GM12872 (cell line): ENCODE data around the gene LMO3.

Experiments used
- TF ChIP-seq, protein P1 (sequence below): IDR thresholded peaks from 3 replicates; pipeline ENCODE4 v1.5.1; 2011; ENCODE audit warnings: low read depth, mild to moderate bottlenecking, low read length, moderate library complexity; ENCODE audit not compliant: insufficient read depth

The LMO3 gene

GRCh38 chr12:16545836-16546235 lies 60.1 kb downstream of the LMO3 start:
- TF ChIP-seq, protein P1, sequence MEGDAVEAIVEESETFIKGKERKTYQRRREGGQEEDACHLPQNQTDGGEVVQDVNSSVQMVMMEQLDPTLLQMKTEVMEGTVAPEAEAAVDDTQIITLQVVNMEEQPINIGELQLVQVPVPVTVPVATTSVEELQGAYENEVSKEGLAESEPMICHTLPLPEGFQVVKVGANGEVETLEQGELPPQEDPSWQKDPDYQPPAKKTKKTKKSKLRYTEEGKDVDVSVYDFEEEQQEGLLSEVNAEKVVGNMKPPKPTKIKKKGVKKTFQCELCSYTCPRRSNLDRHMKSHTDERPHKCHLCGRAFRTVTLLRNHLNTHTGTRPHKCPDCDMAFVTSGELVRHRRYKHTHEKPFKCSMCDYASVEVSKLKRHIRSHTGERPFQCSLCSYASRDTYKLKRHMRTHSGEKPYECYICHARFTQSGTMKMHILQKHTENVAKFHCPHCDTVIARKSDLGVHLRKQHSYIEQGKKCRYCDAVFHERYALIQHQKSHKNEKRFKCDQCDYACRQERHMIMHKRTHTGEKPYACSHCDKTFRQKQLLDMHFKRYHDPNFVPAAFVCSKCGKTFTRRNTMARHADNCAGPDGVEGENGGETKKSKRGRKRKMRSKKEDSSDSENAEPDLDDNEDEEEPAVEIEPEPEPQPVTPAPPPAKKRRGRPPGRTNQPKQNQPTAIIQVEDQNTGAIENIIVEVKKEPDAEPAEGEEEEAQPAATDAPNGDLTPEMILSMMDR, result no peak

DNA sequence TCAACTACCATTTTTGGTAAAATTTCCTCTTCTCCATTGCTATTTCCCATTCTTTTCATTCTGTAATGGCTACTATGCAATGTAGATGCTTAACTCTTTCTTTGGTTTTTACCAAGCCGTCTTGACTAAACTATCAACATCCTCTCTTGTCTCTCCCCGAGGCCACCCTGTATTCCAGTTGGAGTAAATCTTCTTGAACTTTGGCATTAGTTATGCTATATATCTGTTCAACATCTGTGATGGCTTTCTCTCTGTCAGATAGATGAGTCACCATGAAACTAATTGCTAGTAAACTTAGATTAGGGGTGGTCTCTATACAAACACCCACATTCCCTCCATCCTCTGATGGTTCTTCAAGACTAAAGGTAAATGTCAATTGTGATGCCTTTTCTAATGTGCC lies 63.4 kb downstream of the LMO3 start:
- TF ChIP-seq, protein P1, result no peak

GRCh38 chr12:16531621-16532020 lies 74.3 kb downstream of the LMO3 start:
- TF ChIP-seq, protein P1, result no peak

DNA sequence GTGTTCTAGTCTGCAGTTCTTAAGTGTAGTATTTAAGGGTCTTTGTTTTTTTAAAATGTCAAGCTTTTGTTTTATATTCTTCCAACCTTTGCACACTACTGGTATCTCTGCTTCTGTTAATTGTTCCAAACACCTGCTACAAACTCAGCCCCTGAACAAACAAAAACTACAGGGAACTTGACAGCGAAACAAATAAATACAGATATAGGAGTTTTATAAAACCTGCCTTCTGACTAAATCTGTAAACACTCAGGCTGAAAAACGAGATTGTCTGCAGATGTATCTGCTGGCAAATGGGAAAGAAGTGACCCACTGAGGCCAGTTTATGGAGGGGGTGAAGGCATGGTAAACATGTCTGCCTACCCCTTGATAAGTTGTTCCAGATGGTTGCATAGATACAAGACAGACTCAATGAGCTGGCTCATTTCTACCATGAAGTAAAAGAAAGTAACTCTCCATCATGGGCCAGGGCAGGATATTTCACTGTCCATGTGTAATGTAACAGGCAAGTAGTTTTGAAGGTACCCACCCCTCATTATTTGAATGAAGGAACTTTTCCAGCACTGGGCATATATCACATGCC lies 75.6 kb downstream of the LMO3 start:
- TF ChIP-seq, protein P1, result no peak

DNA sequence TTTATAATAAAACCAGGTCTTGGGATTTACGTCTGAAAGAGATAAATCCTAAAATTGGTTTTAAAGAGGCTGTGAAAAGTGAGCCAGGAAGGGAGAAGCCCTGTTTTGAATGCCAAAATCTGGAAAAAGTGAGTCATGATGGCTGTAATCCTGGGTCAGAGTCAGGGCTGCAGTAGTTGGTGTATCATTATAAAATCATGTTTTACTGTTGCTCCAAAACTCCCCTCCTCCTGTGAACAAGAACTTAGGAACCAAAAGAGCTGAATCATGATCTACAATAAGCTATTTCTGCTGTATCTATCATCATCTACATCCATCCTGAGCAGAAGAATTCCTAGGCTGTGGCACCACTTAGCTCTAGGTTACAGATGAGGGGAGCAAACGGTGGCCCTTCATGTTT lies 79.3 kb downstream of the LMO3 start:
- TF ChIP-seq, protein P1, result no peak

- TF ChIP-seq, protein P1, result no peak
Measured at GRCh38 chr12:16524378-16524777, 81.6 kb downstream of the LMO3 start.

GRCh38 chr12:16523951-16524331 lies 82.0 kb downstream of the LMO3 start:
- TF ChIP-seq, protein P1, result no peak

DNA sequence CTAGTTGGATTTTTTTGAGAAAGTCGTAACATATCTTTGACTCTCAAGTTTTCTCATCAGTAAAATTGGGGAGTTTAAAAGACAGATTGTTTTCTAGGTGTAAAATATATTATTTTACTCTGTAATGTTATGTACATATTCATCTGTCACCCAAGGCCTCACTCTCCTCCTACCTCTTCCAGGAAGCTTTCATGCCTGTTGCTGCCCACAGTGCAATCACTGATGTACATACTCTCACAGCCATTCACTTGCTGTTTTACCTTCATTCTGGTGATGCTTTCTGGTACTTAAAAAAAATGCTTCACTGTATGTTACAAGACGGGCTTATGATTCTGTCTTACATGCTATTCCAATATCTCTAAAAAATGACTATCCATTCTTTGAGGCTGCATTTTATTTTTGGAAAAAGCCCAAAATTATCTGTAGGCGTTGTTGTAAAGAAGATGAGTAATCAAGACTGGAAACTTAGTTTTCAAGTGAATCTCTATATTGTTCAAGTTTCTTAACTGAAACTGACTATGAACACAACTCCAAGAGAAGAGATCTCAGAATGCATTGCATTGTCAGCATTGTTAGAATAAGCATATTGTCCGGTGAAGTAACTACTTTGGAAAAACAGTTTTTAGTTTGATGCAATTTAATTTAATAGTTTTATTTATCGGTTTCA lies 82.5 kb downstream of the LMO3 start:
- TF ChIP-seq, protein P1, result no peak
